Pancreas (tissue), 10 donors: Measurements from ENCODE around the gene FUCA1. TPM values are rescaled to one million over a fixed set of nuclear protein-coding genes. Genes with fewer than 3 reads are reported as not detected.

Experiments
- ATAC-seq, 4 donors: fragments of 200-7000 bp; cut with Tn5 transposase; one replicate each; pipeline versions ENCODE4 v1.8.0 to v1.9.1; 2020; ENCODE audit warnings: mild to moderate bottlenecking in 4 of 4, moderate library complexity in 4 of 4
- DNase-seq, 6 donors: peaks; one replicate each; pipeline ENCODE4 v3.0.0-alpha.2; 2020
- FAIRE-seq: peaks from 2 replicates; lab custom pipeline; 2012; peaks lifted over from hg19 to GRCh38; lab: Jason Lieb, UNC
- H3K27ac ChIP-seq, 4 donors: fragments of 200-600 bp; sonication (generic); 1 replicate in 3 of 4; 2 replicates in 1 of 4; pipeline versions ENCODE4 v1.5.0 to v1.8.0; 2020
- H3K27me3 ChIP-seq, 4 donors: fragments of 200-600 bp; one replicate each; pipeline ENCODE4 v1.8.0; 2021
- H3K36me3 ChIP-seq, 3 donors: fragments of 200-600 bp; sonication (generic) in 1 of 3; one replicate each; pipeline versions ENCODE4 v1.5.0 to v1.8.0; 2020 to 2021
- H3K4me1 ChIP-seq, 3 donors: fragments of 200-600 bp; one replicate each; pipeline ENCODE4 v1.8.0; 2021
- H3K4me3 ChIP-seq, 4 donors: fragments of 200-600 bp; sonication (generic) in 2 of 4; one replicate each; pipeline versions ENCODE4 v1.5.0 to v1.8.0; 2020 to 2021
- H3K9me3 ChIP-seq, 4 donors: fragments of 200-600 bp; one replicate each; pipeline ENCODE4 v1.8.0; 2021
- WGBS, 2 donors: extraction: QIAGEN DNeasy Blood & Tissue Kit; methylation state at CpG; one replicate each; pipeline ENCODE4 v1.1.7; 2013; 5-methylcytosine and 5-hydroxymethylcytosine counted together
- intact Hi-C, 3 donors: fragments of 100-400 bp; cut with DNase I; formaldehyde crosslinking; loops; one replicate each; pipeline versions ENCODE4 v1.11.1 to v1.14.2; 2022
- polyA plus RNA-seq, 2 donors: library from polyadenylated mRNA; stranded (reverse); fragments of 200-250 nt; gene quantifications; one replicate each; pipeline ENCODE4 v1.2.3, GENCODE V29; 2013
- total RNA-seq, 6 donors: library from RNA; stranded (reverse); fragmentation: NEBNext Ultra II Directional in 4 of 6; extraction: Animal tissue kit (Norgen Biotek cat#: 25700) in 4 of 6; gene quantifications; one replicate each; pipeline versions ENCODE4 v1.2.1 to v1.2.4, GENCODE V29; 2021 to 2023
- TF ChIP-seq, protein P1 (sequence below), 4 donors: fragments of 200-600 bp; sonication (generic) in 3 of 4; IDR thresholded peaks; one replicate each; pipeline versions ENCODE4 v1.5.0 to v1.8.0; 2021; ENCODE audit warnings: antibody characterized with exemption in 4 of 4
- donor health status: healthy with polysubstance abuse.
- donor health status: DM: no; HTN: no; CAD: no; lungs with moderate emphysema.
- donor health status: DM: no; HTN: no; CAD: no.
- donor health status: control.
- donor health status: control.
- donor health status: Bipolar disorder and iron deficiency.
- donor health status: DM: yes; HTN: yes; CAD: no.
- donor health status: DM: no; HTN: no; CAD: no.
- donor health status: DM: no; HTN: no; CAD: no.
- donor health status: DM: yes; HTN: yes; CAD: no.

Gene FUCA1
- total and polyA plus RNA-seq, 8 donors, result 8.3 to 27.8 (median 15.7) TPM

DNA sequence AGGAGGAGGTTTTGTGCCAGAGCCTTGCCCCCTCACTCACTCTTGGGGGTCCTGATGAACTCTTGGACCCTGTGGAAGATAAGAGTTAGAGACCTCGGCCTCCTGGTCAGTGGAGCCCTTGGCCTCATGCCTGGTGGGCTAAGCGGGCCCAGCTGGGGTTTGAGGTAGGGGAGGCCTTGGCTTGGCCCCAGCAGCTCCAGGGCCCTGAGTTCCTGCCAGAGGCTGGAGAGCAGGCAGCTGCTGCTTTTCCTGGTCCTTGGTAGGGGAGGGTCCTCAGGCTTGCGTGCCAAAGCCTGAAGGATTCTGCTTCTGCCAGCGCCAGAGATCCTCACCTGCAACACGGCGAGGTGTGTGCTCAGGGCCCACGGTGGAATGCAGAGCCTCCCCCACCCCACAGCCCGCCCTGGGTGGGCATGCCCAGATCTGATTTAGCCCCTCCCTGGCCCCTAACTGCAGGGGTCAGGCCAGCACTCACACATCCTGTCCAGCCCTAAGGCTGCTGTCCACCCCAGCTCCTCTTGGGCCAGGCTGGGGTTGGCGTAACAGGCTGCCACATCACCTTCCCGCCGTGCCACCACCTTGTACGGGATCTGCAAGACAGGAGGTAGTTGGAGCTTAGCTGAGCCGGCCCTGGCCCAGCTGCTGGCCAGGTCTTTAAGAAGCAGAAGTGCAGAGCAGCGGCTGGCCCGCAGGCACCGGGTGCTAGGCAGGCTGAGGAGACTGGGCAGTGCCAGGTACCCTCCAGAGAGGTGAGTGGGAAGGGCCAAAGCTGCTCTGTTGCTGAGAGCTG is 72.2 kb downstream of the FUCA1 start:
- Histone ChIP-seq H3K4me1 (peaks cover 6 to 24% (median 23%) of the 10 kb centered on the region in 3 donors), H3K36me3 (no peaks in the 10 kb centered on the region), H3K27me3 (no peaks in the 10 kb centered on the region), H3K9me3 (no peaks in the 10 kb centered on the region), H3K27ac (no peak overlapping the region), H3K4me3 (no peak overlapping the region)
- TF ChIP-seq, protein P1, sequence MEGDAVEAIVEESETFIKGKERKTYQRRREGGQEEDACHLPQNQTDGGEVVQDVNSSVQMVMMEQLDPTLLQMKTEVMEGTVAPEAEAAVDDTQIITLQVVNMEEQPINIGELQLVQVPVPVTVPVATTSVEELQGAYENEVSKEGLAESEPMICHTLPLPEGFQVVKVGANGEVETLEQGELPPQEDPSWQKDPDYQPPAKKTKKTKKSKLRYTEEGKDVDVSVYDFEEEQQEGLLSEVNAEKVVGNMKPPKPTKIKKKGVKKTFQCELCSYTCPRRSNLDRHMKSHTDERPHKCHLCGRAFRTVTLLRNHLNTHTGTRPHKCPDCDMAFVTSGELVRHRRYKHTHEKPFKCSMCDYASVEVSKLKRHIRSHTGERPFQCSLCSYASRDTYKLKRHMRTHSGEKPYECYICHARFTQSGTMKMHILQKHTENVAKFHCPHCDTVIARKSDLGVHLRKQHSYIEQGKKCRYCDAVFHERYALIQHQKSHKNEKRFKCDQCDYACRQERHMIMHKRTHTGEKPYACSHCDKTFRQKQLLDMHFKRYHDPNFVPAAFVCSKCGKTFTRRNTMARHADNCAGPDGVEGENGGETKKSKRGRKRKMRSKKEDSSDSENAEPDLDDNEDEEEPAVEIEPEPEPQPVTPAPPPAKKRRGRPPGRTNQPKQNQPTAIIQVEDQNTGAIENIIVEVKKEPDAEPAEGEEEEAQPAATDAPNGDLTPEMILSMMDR (IDR thresholded peaks at IDR 0.05), result no peak
- DNase-seq, result peak in 1 of 6 donors; percentile 69
- WGBS, 2 donors, result 78 to 80% methylated on average over 16 of the region's 16 CpGs
- FAIRE-seq, result no peak
- ATAC-seq, result no peak
- intact Hi-C loops, result no loop called here

Other genes starting within 250 kb of the FUCA1 start
- gene RPL11, start 176.5 kb downstream of the FUCA1 start, total RNA-seq, result 100 to 1,000 TPM; 511 to 819 (median 681) TPM
- gene RPL11, start 176.5 kb downstream of the FUCA1 start, polyA plus RNA-seq, result 1,000 to 10,000 TPM; 1,351 to 1,484 TPM
- gene ELOA, start 124.8 kb downstream of the FUCA1 start, total RNA-seq, result 10 to 100 TPM; 23.5 to 33.9 (median 27.0) TPM
- 10 to 100 TPM; 10.6 to 13.8 TPM for gene ELOA, start 124.8 kb downstream of the FUCA1 start, polyA plus RNA-seq
- 10 to 100 TPM; 17.3 to 20.6 (median 18.9) TPM for gene PITHD1, start 89.9 kb downstream of the FUCA1 start, total RNA-seq
- gene PITHD1, start 89.9 kb downstream of the FUCA1 start, polyA plus RNA-seq, result 10 to 100 TPM; 20.6 to 36.8 TPM
- 10 to 100 TPM; 13.6 to 31.3 (median 21.6) TPM for gene LYPLA2, start 77.1 kb downstream of the FUCA1 start, total RNA-seq
- gene LYPLA2, start 77.1 kb downstream of the FUCA1 start, polyA plus RNA-seq, result 10 to 100 TPM; 37.0 to 45.4 TPM
- gene GALE, start 67.5 kb downstream of the FUCA1 start, total RNA-seq, result 10 to 100 TPM in 5 of 6 donors, 1 to 10 TPM in 1; 5.6 to 15.2 (median 11.4) TPM
- 10 to 100 TPM; 20.1 to 34.6 TPM for gene GALE, start 67.5 kb downstream of the FUCA1 start, polyA plus RNA-seq
- gene HMGCL, start 42.9 kb downstream of the FUCA1 start, total RNA-seq, result 10 to 100 TPM; 16.2 to 26.0 (median 16.9) TPM
- gene HMGCL, start 42.9 kb downstream of the FUCA1 start, polyA plus RNA-seq, result 10 to 100 TPM; 18.9 to 27.0 TPM
- not detected for gene CNR2, start 45.1 kb upstream of the FUCA1 start, total RNA-seq
- not detected for gene CNR2, start 45.1 kb upstream of the FUCA1 start, polyA plus RNA-seq
- gene PNRC2, start 91.5 kb upstream of the FUCA1 start, total RNA-seq, result 10 to 100 TPM; 24.3 to 57.4 (median 38.3) TPM
- gene PNRC2, start 91.5 kb upstream of the FUCA1 start, polyA plus RNA-seq, result 10 to 100 TPM; 30.2 to 49.0 TPM
- gene SRSF10, start 112.0 kb upstream of the FUCA1 start, total RNA-seq, result 10 to 100 TPM; 25.5 to 54.9 (median 37.1) TPM
- gene SRSF10, start 112.0 kb upstream of the FUCA1 start, polyA plus RNA-seq, result 10 to 100 TPM; 42.8 to 78.8 TPM
- 1 to 10 TPM in 2 of 6 donors, under 1 TPM in 4; 0.38 to 1.7 (median 0.79) TPM for gene MYOM3, start 243.8 kb upstream of the FUCA1 start, total RNA-seq
- gene MYOM3, start 243.8 kb upstream of the FUCA1 start, polyA plus RNA-seq, result 1 to 10 TPM in 1 of 2 donors, under 1 TPM in 1; 0.77 to 1.2 TPM